ENCODE results near the gene TAF1B. TPM values are rescaled to one million over a fixed set of nuclear protein-coding genes. Genes with fewer than 3 reads are reported as not detected.
"Not testable (repeated sequence)": the region's sequence is repeated elsewhere in the genome, so short reads cannot be mapped to it uniquely, and the experiment has no call there.

The TAF1B gene
- total RNA-seq, 1 donor from 2014 or later = 58.5 TPM

DNA sequence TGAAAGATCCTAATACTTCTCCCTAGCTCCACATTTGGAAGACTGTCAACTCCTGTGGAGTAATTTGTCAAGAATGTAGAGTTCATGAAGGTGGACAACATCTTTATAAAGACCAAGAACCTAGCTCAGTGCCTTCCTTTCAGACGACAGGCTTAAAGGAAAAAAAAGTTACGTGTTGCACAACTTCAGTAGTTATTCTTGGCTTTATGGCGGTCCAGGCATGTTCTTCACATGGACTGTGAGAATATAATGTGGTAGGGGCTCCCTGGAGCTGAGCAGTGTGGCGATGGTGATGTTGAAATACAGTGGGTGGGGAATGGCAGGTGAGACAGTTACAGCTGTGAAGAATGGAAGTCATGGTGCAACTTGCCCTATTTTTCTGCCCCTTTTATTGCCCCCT lies 3.9 kb downstream of the TAF1B start:
- H3K36me3 ChIP-seq = peaks cover 10 to 29% of the 10 kb centered on the region in 2 donors
- H3K27me3 ChIP-seq = no peaks in the 10 kb centered on the region
- intact Hi-C loops (cut with DNase I) = loop anchor here (10.0 kb wide), 1 partner anchor 238 kb away; the partner anchor contains the start of gene CYS1
- H3K4me1 ChIP-seq = peaks cover 6 to 9% of the 10 kb centered on the region in 2 donors
- no peak overlapping the region for H3K27ac ChIP-seq
- no peak for TF ChIP-seq CTCF (IDR thresholded peaks at IDR 0.05)
- H3K9me3 ChIP-seq = no peaks in the 10 kb centered on the region
- no peak overlapping the region for H3K4me3 ChIP-seq
- DNase-seq (ENCODE audit: low spot score in 2 of 2) = no peak

GRCh38 chr2:9852881-9853280 lies 9.6 kb downstream of the TAF1B start:
- H3K36me3 ChIP-seq = peaks cover 48 to 75% of the 10 kb centered on the region in 2 donors

GRCh38 chr2:9857814-9858729 lies 14.8 kb downstream of the TAF1B start:
- peaks cover 49 to 59% of the 10 kb centered on the region in 2 donors for H3K36me3 ChIP-seq
- H3K27ac ChIP-seq = no peak overlapping the region
- no peaks in the 10 kb centered on the region for H3K4me1 ChIP-seq
- H3K4me3 ChIP-seq = no peak overlapping the region
- H3K27me3 ChIP-seq = no peaks in the 10 kb centered on the region
- no peak for TF ChIP-seq CTCF (IDR thresholded peaks at IDR 0.05)
- DNase-seq (ENCODE audit: low spot score in 2 of 2) = no peak
- intact Hi-C loops (cut with DNase I) = no loop called here
- no peaks in the 10 kb centered on the region for H3K9me3 ChIP-seq

More at GRCh38 chr2:9852881-9853280, 9.6 kb downstream of the TAF1B start:
- Histone ChIP-seq H3K27me3 (no peaks in the 10 kb centered on the region), H3K4me1 (no peaks in the 10 kb centered on the region), H3K9me3 (no peaks in the 10 kb centered on the region), H3K4me3 (no peak overlapping the region), H3K27ac (no peak overlapping the region)
- no peak for TF ChIP-seq CTCF (IDR thresholded peaks at IDR 0.05)
- DNase-seq (ENCODE audit: low spot score in 2 of 2) = no peak
- intact Hi-C loops (cut with DNase I) = no loop called here

DNA sequence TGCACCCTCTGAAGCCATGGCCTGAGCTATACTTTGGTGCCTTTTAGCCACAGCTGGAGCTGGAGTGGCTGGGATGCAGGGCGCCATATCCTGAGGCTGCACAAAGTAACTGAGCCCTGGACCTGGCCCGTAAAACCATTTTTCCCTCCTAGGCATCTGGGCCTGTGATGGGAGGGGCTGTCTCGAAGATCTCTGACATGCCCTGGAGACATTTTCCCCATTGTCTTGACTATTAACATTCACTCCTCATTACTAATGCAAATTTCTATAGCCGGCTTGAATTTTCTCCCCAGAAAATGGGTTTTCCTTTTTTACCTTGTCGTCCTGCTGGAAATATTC lies 15.4 kb downstream of the TAF1B start:
- Histone ChIP-seq H3K9me3 (no peaks in the 10 kb centered on the region), H3K4me3 (no peak overlapping the region), H3K4me1 (no peaks in the 10 kb centered on the region), H3K36me3 (peaks cover 42 to 53% of the 10 kb centered on the region in 2 donors), H3K27ac (no peak overlapping the region), H3K27me3 (no peaks in the 10 kb centered on the region)
- TF ChIP-seq CTCF (IDR thresholded peaks at IDR 0.05) = no peak
- DNase-seq (ENCODE audit: low spot score in 2 of 2) = no peak
- intact Hi-C loops (cut with DNase I) = no loop called here

DNA sequence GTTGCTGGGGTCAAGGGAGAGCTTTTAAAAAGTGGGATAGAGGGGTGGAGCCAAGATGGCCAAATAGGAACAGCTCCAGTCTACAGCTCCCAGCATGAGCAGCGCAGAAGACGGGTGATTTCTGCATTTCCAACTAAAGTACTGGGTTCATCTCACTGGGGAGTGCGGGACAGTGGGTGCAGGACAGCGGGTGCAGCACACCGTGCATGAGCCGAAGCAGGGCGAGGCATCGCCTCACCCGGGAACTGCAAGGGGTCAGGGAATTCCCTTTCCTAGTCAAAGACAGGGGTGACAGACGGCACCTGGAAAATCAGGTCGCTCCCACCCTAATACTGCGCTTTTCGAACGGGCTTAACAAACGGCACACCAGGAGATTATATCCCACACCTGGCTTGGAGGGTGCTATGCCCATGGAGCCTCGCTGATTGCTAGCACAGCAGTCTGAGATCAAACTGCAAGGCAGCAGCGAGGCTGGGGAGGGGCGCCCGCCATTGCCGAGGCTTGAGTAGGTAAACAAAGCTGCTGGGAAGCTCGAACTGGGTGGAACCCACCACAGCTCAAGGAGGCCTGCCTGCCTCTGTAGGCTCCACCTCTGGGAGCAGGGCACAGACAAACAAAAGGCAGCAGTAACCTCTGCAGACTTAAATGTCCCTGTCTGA lies 17.8 kb downstream of the TAF1B start:
- H3K4me3 ChIP-seq; H3K27me3 ChIP-seq; intact Hi-C loops (cut with DNase I); H3K27ac ChIP-seq; H3K9me3 ChIP-seq; DNase-seq (ENCODE audit: low spot score in 2 of 2); H3K4me1 ChIP-seq: not testable (repeated sequence)
- H3K36me3 ChIP-seq = peaks cover 21 to 32% of the 10 kb centered on the region in 2 donors

DNA sequence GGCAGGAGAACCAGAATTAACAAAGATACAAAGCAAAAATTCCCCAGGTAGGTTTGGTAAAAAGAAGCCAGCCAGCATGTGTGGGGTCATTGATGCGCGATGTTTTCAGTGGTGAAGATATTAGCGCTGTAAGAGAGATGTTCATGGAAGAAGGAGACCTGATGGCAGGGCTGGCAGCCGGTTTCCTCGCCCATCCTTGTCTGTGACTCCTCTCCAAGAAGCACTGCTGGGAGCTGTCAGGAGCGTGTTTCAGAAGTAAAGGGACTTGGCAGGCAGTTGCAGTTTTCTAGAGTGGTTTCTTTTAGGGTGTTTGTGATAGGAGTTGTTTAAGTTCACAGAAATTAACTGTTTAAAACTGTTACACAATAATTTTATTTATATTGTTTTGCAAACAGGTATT lies 24.6 kb downstream of the TAF1B start:
- H3K4me1 ChIP-seq = no peaks in the 10 kb centered on the region
- no peak for DNase-seq (ENCODE audit: low spot score in 2 of 2)
- no peak overlapping the region for H3K4me3 ChIP-seq
- peaks cover 0 to 17% of the 10 kb centered on the region in 2 donors for H3K36me3 ChIP-seq
- no peak overlapping the region for H3K27ac ChIP-seq
- no peaks in the 10 kb centered on the region for H3K9me3 ChIP-seq
- intact Hi-C loops (cut with DNase I) = no loop called here
- no peak for TF ChIP-seq CTCF (IDR thresholded peaks at IDR 0.05)
- H3K27me3 ChIP-seq = no peaks in the 10 kb centered on the region

Data from ascending aorta (tissue), 2 donors.